Measurements from ENCODE around the gene WDR93. TPM values are rescaled to one million over a fixed set of nuclear protein-coding genes. Genes with fewer than 3 reads are reported as not detected.
A peak's percentile ranks its signal among the peaks of the same experiment; 100 is the strongest.
"Not testable (repeated sequence)": the region's sequence is repeated elsewhere in the genome, so short reads cannot be mapped to it uniquely, and the experiment has no call there.

WDR93 gene
- total and polyA plus RNA-seq, 3 experiments from 2014 or later = 0.08 TPM; not detected in 2

DNA sequence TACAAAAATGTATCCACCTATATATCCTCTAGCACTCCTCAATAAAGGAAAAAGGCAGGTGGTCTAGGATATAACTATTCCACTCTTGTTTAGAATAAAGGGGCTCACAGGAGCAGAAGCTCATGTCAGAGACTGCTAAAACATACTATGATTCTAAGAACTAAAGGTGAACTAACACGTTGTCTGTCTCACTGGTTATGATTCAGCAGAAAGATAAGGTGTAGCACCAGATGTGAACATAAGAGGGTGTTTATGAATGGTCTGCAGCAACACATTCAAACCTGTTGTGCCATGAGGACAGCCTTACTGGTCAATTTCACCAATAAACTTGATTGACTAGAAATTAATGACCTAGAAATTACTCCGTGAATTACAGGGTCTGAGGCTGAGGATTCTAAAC is 4.6 kb upstream of the WDR93 start:
- H3K4me3 ChIP-seq (ENCODE audit: low read length) = no peak overlapping the region
- no peaks in the 10 kb centered on the region for H3K36me3 ChIP-seq (ENCODE audit: insufficient read depth, low read length)
- CTCF ChIA-PET = no interaction called here
- Mint-ChIP-seq H3K27ac (no peak overlapping the region), H3K4me3 (no peak overlapping the region), H3K4me1 (peaks cover 10 to 16% (median 13%) of the 10 kb centered on the region in 3 donors), H3K27me3 (no peaks in the 10 kb centered on the region), H3K36me3 (peaks cover 8 to 32% (median 24%) of the 10 kb centered on the region in 3 donors), H3K9me3 (no peaks in the 10 kb centered on the region)
- DNase-seq = no peak
- POLR2A ChIA-PET = no interaction called here
- H3K27me3 ChIP-seq (ENCODE audit: insufficient read depth, low read length, poor library complexity, severe bottlenecking) = no peaks in the 10 kb centered on the region
- H3K9me3 ChIP-seq (ENCODE audit: low read length) = no peaks in the 10 kb centered on the region
- no peak overlapping the region for H3K27ac ChIP-seq (ENCODE audit: low read depth, low read length)
- H3K4me1 ChIP-seq (ENCODE audit: insufficient read depth, low read length) = peaks cover 10% of the 10 kb centered on the region

- no peaks in the 10 kb centered on the region for H3K36me3 ChIP-seq (ENCODE audit: insufficient read depth, low read length)
- DNase-seq = no peak
- CTCF ChIA-PET = no interaction called here
- Mint-ChIP-seq H3K9me3 (no peaks in the 10 kb centered on the region), H3K27me3 (no peaks in the 10 kb centered on the region), H3K4me1 (peaks cover 13 to 19% (median 15%) of the 10 kb centered on the region in 3 donors), H3K36me3 (peaks cover 7 to 32% (median 24%) of the 10 kb centered on the region in 3 donors), H3K27ac (no peak overlapping the region), H3K4me3 (no peak overlapping the region)
- no peaks in the 10 kb centered on the region for H3K9me3 ChIP-seq (ENCODE audit: low read length)
- POLR2A ChIA-PET = no interaction called here
- H3K27ac ChIP-seq (ENCODE audit: low read depth, low read length) = no peak overlapping the region
- peaks cover 12% of the 10 kb centered on the region for H3K4me1 ChIP-seq (ENCODE audit: insufficient read depth, low read length)
- no peak overlapping the region for H3K4me3 ChIP-seq (ENCODE audit: low read length)
- H3K27me3 ChIP-seq (ENCODE audit: insufficient read depth, low read length, poor library complexity, severe bottlenecking) = no peaks in the 10 kb centered on the region
Measured at GRCh38 chr15:89686522-89686921, 4.1 kb upstream of the WDR93 start.

DNA sequence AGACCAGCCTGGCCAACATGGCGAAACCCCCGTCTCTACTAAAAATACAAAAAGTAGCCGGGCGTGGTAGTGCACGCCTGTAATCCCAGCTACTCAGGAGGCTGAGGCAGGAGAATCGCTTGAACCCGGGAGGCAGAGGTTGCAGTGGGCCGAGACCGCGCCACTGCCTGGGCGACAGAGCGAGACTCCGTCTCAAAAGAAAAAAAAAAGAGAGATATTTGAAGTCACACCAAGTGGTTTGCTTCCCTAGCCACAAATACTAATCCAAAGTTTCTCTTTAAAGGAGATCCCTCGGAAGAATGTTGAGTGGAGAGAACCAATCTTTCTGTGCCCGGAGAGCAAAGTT is 708 bp upstream of the WDR93 start:
- H3K27me3 Mint-ChIP-seq; H3K27me3 ChIP-seq (ENCODE audit: insufficient read depth, low read length, poor library complexity, severe bottlenecking); POLR2A ChIA-PET; H3K36me3 ChIP-seq (ENCODE audit: insufficient read depth, low read length); H3K9me3 Mint-ChIP-seq; H3K9me3 ChIP-seq (ENCODE audit: low read length); DNase-seq; CTCF ChIA-PET; H3K27ac ChIP-seq (ENCODE audit: low read depth, low read length): not testable (repeated sequence)
- Histone ChIP-seq H3K4me3 (ENCODE audit: low read length) (peak overlapping the region; percentile 97), H3K4me1 (ENCODE audit: insufficient read depth, low read length) (peaks cover 12% of the 10 kb centered on the region)
- H3K4me1 Mint-ChIP-seq = peaks cover 13 to 19% (median 15%) of the 10 kb centered on the region in 3 donors
- H3K36me3 Mint-ChIP-seq = peaks cover 5 to 15% (median 5%) of the 10 kb centered on the region in 3 donors
- H3K4me3 Mint-ChIP-seq = peak overlapping the region; percentile 84 to 97 (median 90)
- peak overlapping the region in 6 of 8 donors; percentile 76 to 93 (median 84) for H3K27ac Mint-ChIP-seq

DNA sequence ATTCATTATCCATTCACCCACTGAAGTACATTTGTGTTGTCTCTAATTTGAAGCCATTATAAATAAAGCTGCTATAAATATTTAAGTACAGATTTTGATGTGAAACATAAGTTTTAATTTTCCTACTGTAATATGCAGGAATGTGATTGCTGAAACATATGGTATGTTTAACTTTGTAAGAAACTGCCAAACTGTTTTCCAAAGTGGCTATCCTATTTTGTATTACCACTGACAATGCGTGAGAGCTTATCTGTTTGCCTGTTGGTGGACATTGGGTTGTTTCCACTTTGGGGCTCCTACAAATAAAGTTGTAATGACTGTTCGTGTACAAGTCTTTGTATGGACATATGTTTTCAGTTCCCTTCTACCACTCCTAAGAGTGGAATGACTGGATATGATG is 2.5 kb downstream of the WDR93 start:
- peaks cover 12% of the 10 kb centered on the region for H3K4me1 ChIP-seq (ENCODE audit: insufficient read depth, low read length)
- peaks cover 0 to 6% (median under 1%) of the 10 kb centered on the region in 3 donors for H3K36me3 Mint-ChIP-seq
- no peak overlapping the region for H3K27ac ChIP-seq (ENCODE audit: low read depth, low read length)
- POLR2A ChIA-PET = no interaction called here
- H3K4me3 ChIP-seq (ENCODE audit: low read length) = no peak overlapping the region
- H3K27me3 ChIP-seq (ENCODE audit: insufficient read depth, low read length, poor library complexity, severe bottlenecking) = no peaks in the 10 kb centered on the region
- H3K4me1 Mint-ChIP-seq = peaks cover 13 to 19% (median 15%) of the 10 kb centered on the region in 3 donors
- peaks cover 3 to 8% of the 10 kb centered on the region in 2 donors for H3K27me3 Mint-ChIP-seq
- no peaks in the 10 kb centered on the region for H3K9me3 ChIP-seq (ENCODE audit: low read length)
- H3K36me3 ChIP-seq (ENCODE audit: insufficient read depth, low read length) = no peaks in the 10 kb centered on the region
- no peak overlapping the region for H3K27ac Mint-ChIP-seq
- H3K9me3 Mint-ChIP-seq = no peaks in the 10 kb centered on the region
- peak overlapping the region in 2 of 7 donors; percentile 15 to 77 for H3K4me3 Mint-ChIP-seq
- CTCF ChIA-PET = interaction anchor here (0.6 kb wide), 1 partner anchor 322 kb away, joined by 4 read pairs; no protein-coding TSS in a partner anchor
- no peak for DNase-seq

DNA sequence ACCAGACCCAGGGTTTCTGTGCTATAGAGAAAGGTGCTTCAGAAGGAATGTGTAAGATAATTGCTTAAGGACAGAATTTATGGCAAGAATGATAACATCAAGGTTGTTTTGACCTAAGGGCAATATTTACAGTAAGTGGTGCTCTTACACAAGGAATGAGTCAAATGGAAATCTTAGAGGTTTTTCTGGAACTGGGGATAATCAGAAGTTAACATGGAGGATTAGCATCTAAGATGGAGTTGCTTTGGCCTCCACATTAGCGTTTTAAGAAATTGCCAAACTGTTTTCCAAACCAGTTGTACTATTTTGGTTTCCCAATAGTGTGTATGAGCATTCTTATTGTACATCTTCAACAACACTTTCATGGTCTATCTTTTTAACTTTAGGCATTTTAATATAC is 3.1 kb downstream of the WDR93 start:
- H3K4me1 ChIP-seq (ENCODE audit: insufficient read depth, low read length) = peaks cover 12% of the 10 kb centered on the region
- ChIA-PET CTCF (no interaction called here), POLR2A (no interaction called here)
- no peaks in the 10 kb centered on the region for H3K27me3 ChIP-seq (ENCODE audit: insufficient read depth, low read length, poor library complexity, severe bottlenecking)
- no peaks in the 10 kb centered on the region for H3K36me3 ChIP-seq (ENCODE audit: insufficient read depth, low read length)
- H3K4me1 Mint-ChIP-seq = peaks cover 13 to 19% (median 15%) of the 10 kb centered on the region in 3 donors
- no peak overlapping the region for H3K27ac Mint-ChIP-seq
- H3K4me3 ChIP-seq (ENCODE audit: low read length) = no peak overlapping the region
- H3K27ac ChIP-seq (ENCODE audit: low read depth, low read length) = no peak overlapping the region
- H3K36me3 Mint-ChIP-seq = peaks cover 0 to 6% (median 0%) of the 10 kb centered on the region in 3 donors
- H3K4me3 Mint-ChIP-seq = no peak overlapping the region
- peaks cover 3 to 8% of the 10 kb centered on the region in 2 donors for H3K27me3 Mint-ChIP-seq
- no peaks in the 10 kb centered on the region for H3K9me3 ChIP-seq (ENCODE audit: low read length)
- H3K9me3 Mint-ChIP-seq = no peaks in the 10 kb centered on the region
- no peak for DNase-seq

GRCh38 chr15:89695198-89695597 is 4.6 kb downstream of the WDR93 start:
- CTCF ChIA-PET = no interaction called here
- H3K4me1 ChIP-seq (ENCODE audit: insufficient read depth, low read length) = peaks cover 5% of the 10 kb centered on the region
- H3K36me3 ChIP-seq (ENCODE audit: insufficient read depth, low read length) = no peaks in the 10 kb centered on the region
- peaks cover 2% of the 10 kb centered on the region for H3K27me3 ChIP-seq (ENCODE audit: insufficient read depth, low read length, poor library complexity, severe bottlenecking)
- H3K36me3 Mint-ChIP-seq = peaks cover 0 to 4% (median 0%) of the 10 kb centered on the region in 3 donors
- H3K27ac ChIP-seq (ENCODE audit: low read depth, low read length) = no peak overlapping the region
- H3K4me3 ChIP-seq (ENCODE audit: low read length) = no peak overlapping the region
- no peak overlapping the region for H3K27ac Mint-ChIP-seq
- H3K4me3 Mint-ChIP-seq = no peak overlapping the region
- DNase-seq = no peak
- H3K27me3 Mint-ChIP-seq = peaks cover 13 to 20% of the 10 kb centered on the region in 2 donors
- H3K9me3 ChIP-seq (ENCODE audit: low read length) = no peaks in the 10 kb centered on the region
- H3K4me1 Mint-ChIP-seq = peaks cover 7 to 10% (median 9%) of the 10 kb centered on the region in 3 donors
- POLR2A ChIA-PET = no interaction called here
- no peaks in the 10 kb centered on the region for H3K9me3 Mint-ChIP-seq

DNA sequence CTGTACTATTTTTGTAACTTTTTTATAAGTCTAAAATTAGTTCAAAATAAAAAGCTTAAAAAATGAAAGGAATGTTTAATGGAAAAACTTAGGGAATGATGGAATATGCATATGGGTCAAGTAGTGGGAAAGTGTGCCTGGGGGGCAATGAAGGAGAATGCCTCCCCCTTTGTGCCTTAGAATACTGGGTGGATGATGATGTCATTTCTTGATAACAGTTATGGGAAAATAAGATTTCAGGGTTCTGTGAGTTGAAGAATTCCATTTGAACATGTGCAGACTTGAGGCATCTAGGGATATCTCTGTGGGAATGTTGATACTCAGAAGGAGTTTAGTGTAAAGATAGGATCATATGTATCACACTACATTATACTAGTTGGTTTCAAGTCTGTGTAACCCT is 13.8 kb downstream of the WDR93 start:
- DNase-seq = no peak
- no peak overlapping the region for H3K27ac ChIP-seq (ENCODE audit: low read depth, low read length)
- no peaks in the 10 kb centered on the region for H3K36me3 ChIP-seq (ENCODE audit: insufficient read depth, low read length)
- H3K9me3 ChIP-seq (ENCODE audit: low read length) = no peaks in the 10 kb centered on the region
- H3K4me3 ChIP-seq (ENCODE audit: low read length) = no peak overlapping the region
- CTCF ChIA-PET = no interaction called here
- peaks cover 6% of the 10 kb centered on the region for H3K27me3 ChIP-seq (ENCODE audit: insufficient read depth, low read length, poor library complexity, severe bottlenecking)
- no peak overlapping the region for H3K4me3 Mint-ChIP-seq
- H3K27me3 Mint-ChIP-seq = peaks cover 39 to 73% of the 10 kb centered on the region in 2 donors
- H3K4me1 ChIP-seq (ENCODE audit: insufficient read depth, low read length) = no peaks in the 10 kb centered on the region
- POLR2A ChIA-PET = no interaction called here
- no peaks in the 10 kb centered on the region for H3K4me1 Mint-ChIP-seq
- no peak overlapping the region for H3K27ac Mint-ChIP-seq
- H3K9me3 Mint-ChIP-seq = no peaks in the 10 kb centered on the region
- H3K36me3 Mint-ChIP-seq = peaks cover 0 to 8% (median 0%) of the 10 kb centered on the region in 3 donors

DNA sequence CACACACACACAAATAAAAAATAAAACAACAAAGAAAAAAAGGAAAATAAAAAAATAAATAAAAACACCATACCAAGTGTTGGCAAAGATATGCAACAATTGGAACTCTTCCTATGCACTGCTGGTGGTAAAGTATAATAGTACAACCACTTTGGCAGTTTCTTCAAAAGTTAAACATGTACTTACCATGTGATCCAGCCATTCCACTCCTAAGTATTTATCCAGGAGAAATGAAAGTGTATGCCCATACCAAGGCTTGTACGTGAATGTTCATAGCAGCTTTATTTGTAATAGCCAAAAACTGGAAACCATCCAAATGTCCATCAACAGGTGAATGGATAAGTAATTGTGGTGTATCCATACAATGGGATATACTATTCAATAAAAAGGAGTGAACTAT is 17.0 kb downstream of the WDR93 start:
- POLR2A ChIA-PET = no interaction called here
- Mint-ChIP-seq H3K4me1 (no peaks in the 10 kb centered on the region), H3K27me3 (peaks cover 22 to 49% of the 10 kb centered on the region in 2 donors), H3K36me3 (peaks cover 0 to 4% (median 0%) of the 10 kb centered on the region in 3 donors), H3K9me3 (no peaks in the 10 kb centered on the region), H3K4me3 (no peak overlapping the region), H3K27ac (no peak overlapping the region)
- Histone ChIP-seq H3K27ac (ENCODE audit: low read depth, low read length) (no peak overlapping the region), H3K36me3 (ENCODE audit: insufficient read depth, low read length) (no peaks in the 10 kb centered on the region), H3K4me1 (ENCODE audit: insufficient read depth, low read length) (no peaks in the 10 kb centered on the region), H3K4me3 (ENCODE audit: low read length) (no peak overlapping the region), H3K27me3 (ENCODE audit: insufficient read depth, low read length, poor library complexity, severe bottlenecking) (peaks cover 3% of the 10 kb centered on the region), H3K9me3 (ENCODE audit: low read length) (no peaks in the 10 kb centered on the region)
- CTCF ChIA-PET = no interaction called here
- DNase-seq = no peak

DNA sequence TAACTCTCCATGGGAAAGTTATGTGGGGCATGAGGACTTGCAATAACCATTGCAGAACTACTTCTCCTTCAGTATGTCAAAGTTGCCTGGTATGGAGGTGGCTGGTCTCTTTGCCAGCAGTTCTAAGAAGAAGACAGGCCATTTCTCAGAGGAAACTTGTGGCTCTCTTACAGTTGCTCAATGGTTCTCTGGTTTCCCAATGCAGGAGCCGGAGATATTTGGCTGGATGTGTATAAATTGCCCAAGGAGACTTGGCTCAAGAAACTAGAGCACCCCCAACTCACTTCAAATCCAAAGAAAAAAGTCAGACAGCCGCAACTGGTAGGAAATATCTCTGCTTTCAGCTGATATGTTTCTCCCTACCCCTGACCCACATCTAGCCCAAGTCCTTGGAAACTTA is 24.2 kb downstream of the WDR93 start:
- no peaks in the 10 kb centered on the region for H3K9me3 ChIP-seq (ENCODE audit: low read length)
- H3K27me3 ChIP-seq (ENCODE audit: insufficient read depth, low read length, poor library complexity, severe bottlenecking) = no peaks in the 10 kb centered on the region
- H3K4me1 ChIP-seq (ENCODE audit: insufficient read depth, low read length) = no peaks in the 10 kb centered on the region
- H3K4me3 ChIP-seq (ENCODE audit: low read length) = no peak overlapping the region
- no peak for DNase-seq
- Mint-ChIP-seq H3K36me3 (no peaks in the 10 kb centered on the region), H3K4me3 (no peak overlapping the region), H3K9me3 (no peaks in the 10 kb centered on the region), H3K4me1 (no peaks in the 10 kb centered on the region), H3K27me3 (peaks cover 2 to 10% of the 10 kb centered on the region in 2 donors), H3K27ac (no peak overlapping the region)
- POLR2A ChIA-PET = no interaction called here
- CTCF ChIA-PET = no interaction called here
- H3K36me3 ChIP-seq (ENCODE audit: insufficient read depth, low read length) = no peaks in the 10 kb centered on the region
- H3K27ac ChIP-seq (ENCODE audit: low read depth, low read length) = no peak overlapping the region

Data from CD8-positive, alpha-beta memory T cell (primary cell).